LNCAP (cell line): ENCODE data around the gene SRP54.

Experiments
- TF ChIP-seq, protein P1 (sequence below): fragments of 450-650 bp; IDR thresholded peaks from 2 replicates; pipeline ENCODE4 v1.5.1; 2017; ENCODE audit warnings: mild to moderate bottlenecking

The SRP54 gene

DNA sequence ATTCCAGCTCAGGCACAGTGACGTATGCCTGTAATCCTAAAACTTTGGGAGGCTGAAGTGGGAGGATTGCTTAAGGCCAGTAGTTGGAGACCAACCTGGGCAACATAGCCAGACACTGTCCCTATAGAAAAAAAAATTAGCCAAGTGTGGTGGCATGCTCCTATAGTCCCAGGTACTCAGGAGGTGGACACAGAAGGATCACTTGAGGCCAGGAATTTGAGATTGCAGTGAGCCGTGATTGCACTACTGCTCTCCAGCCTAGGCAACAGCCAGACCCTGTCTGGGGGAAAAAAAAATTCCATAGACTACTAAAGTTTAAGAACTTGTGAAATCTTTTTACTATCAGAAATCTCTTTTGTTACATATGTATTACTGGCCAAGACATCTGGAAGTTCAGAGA, 69.8 kb downstream of the SRP54 start:
- TF ChIP-seq, protein P1, sequence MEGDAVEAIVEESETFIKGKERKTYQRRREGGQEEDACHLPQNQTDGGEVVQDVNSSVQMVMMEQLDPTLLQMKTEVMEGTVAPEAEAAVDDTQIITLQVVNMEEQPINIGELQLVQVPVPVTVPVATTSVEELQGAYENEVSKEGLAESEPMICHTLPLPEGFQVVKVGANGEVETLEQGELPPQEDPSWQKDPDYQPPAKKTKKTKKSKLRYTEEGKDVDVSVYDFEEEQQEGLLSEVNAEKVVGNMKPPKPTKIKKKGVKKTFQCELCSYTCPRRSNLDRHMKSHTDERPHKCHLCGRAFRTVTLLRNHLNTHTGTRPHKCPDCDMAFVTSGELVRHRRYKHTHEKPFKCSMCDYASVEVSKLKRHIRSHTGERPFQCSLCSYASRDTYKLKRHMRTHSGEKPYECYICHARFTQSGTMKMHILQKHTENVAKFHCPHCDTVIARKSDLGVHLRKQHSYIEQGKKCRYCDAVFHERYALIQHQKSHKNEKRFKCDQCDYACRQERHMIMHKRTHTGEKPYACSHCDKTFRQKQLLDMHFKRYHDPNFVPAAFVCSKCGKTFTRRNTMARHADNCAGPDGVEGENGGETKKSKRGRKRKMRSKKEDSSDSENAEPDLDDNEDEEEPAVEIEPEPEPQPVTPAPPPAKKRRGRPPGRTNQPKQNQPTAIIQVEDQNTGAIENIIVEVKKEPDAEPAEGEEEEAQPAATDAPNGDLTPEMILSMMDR = no peak

DNA sequence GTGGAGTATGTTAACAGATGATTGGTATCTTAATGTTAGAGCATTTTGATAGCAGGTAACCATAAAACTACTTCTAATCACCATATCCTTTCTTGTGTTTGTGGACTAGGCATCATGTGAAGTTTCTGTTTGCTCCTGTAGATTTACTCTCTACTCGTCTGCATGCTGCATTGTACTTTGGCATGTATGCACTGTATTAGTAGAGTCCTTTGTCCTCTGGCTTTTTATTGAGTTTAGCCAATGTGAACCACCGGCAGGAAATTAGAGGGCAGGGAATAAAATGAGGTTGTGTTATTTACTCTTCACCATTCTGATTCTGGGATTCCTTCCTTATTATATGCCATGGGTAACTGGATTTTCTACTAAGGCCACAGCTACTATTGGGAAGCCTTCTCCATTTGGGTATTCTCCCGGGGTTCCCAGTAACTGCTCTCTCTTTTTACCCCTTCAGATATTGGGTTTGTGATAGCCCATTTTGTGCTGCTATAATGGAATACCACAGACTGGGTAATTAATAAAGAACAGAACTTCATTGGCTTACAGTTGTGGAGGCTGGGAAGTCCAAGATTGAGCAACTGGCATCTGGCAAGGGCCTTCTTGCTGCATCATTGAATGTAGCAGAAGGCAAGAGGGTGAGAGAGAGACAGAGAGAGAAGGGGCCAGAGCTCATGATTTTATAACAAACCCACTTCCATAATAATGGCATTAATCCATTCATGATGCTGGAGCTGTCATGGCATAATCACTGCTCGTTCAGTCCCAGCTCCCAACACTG, 85.6 kb downstream of the SRP54 start:
- TF ChIP-seq, protein P1 = no peak

DNA sequence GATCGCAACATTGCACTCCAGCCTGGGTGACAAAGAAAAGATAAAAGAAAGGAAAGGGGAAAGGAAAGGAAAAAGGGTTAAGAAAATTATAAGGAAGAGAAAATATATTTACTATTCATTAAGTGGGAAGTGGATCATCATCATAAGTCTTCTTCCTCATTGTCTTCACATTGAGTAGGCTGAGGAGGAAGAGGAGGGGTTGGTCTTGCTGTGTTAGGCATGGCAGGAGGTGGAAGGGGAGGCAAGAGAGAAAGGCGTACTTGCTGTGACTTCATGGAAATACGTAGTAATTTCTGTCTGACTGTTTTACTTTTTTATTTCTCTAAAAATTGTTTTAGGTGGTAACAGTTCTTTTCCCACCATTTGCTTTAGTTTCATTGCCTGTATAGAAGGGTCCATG, 89.4 kb downstream of the SRP54 start:
- TF ChIP-seq, protein P1 = no peak

DNA sequence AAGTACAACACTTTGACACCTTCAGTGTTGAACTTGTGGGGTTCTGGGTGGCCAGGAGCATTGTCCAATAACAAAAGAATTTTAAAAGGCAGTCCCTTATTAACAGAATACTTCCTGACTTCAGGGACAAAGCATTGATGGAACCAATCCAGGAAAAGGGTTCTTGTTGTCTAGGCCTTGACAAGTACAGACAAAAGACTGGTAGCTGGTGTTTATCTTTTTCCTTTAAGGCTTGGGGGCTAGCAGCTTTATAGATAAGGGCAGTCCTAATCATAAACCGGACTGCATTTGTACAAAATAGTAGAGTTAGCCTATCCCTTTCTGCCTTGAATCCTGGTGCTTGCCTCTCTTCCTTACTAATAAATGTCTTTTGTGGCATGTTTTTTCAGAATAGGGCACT, 90.7 kb downstream of the SRP54 start:
- TF ChIP-seq, protein P1 = no peak

DNA sequence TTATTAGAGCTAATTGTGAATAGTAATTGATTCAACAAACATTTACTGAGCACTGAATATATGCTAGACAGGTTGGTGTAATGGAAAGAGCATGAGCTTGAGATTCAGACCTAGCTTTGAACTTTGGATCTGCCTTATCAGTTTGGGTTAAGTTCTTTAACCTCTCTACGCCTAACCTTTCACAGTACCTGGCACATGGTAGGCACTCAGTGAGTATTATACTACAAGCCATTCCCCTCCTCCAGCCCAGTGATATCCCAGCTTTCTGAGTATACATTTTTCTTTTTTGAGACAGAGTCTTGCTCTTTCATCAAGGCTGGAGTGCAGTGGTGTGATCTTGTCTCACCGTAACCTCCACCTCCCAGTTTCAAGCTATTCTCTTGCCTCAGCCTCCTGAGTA, 95.3 kb downstream of the SRP54 start:
- TF ChIP-seq, protein P1 = no peak
